ENCODE results near the gene ASAH2.
"Not testable (repeated sequence)": the region's sequence is repeated elsewhere in the genome, so short reads cannot be mapped to it uniquely, and the experiment has no call there.

The ASAH2 gene

GRCh38 chr10:50251394-50251793, at the start of gene ASAH2:
ASAH2 (minus strand) TSS chr10:50251516; CDS start chr10:50248610, 2,906 bp downstream.
- no peak for DNase-seq

- no peak for DNase-seq
Measured at GRCh38 chr10:50299948-50300669, 48.8 kb upstream of the ASAH2 start.

- no peak for DNase-seq
Measured at GRCh38 chr10:50295367-50295766, 44.1 kb upstream of the ASAH2 start.

- DNase-seq: no peak
Measured at GRCh38 chr10:50294582-50294981, 43.3 kb upstream of the ASAH2 start.

GRCh38 chr10:50293513-50294313, 42.4 kb upstream of the ASAH2 start:
- no peak for DNase-seq

- DNase-seq: no peak
Measured at GRCh38 chr10:50291261-50291850, 40.0 kb upstream of the ASAH2 start.

GRCh38 chr10:50289196-50289595, 37.9 kb upstream of the ASAH2 start:
- DNase-seq: no peak

GRCh38 chr10:50286996-50287803, 35.9 kb upstream of the ASAH2 start:
- DNase-seq: no peak

GRCh38 chr10:50286517-50286916, 35.2 kb upstream of the ASAH2 start:
- DNase-seq: no peak

GRCh38 chr10:50281967-50282522, 30.7 kb upstream of the ASAH2 start:
- no peak for DNase-seq

- DNase-seq: no peak
Measured at GRCh38 chr10:50281210-50281966, 30.1 kb upstream of the ASAH2 start.

- no peak for DNase-seq
Measured at GRCh38 chr10:50280049-50280841, 28.9 kb upstream of the ASAH2 start.

- no peak for DNase-seq
Measured at GRCh38 chr10:50279489-50279888, 28.2 kb upstream of the ASAH2 start.

- peak; percentile 65 for DNase-seq
Measured at GRCh38 chr10:50275650-50276235, 24.4 kb upstream of the ASAH2 start.

GRCh38 chr10:50272531-50272930, 21.2 kb upstream of the ASAH2 start:
- DNase-seq: no peak

GRCh38 chr10:50271564-50272250, 20.4 kb upstream of the ASAH2 start:
- DNase-seq: no peak

GRCh38 chr10:50267877-50268276, 16.6 kb upstream of the ASAH2 start:
- not testable (repeated sequence) for DNase-seq

- DNase-seq: not testable (repeated sequence)
Measured at GRCh38 chr10:50262625-50263024, 11.3 kb upstream of the ASAH2 start.

GRCh38 chr10:50260791-50261281, 9.5 kb upstream of the ASAH2 start:
- no peak for DNase-seq

- no peak for DNase-seq
Measured at GRCh38 chr10:50254479-50254878, 3.2 kb upstream of the ASAH2 start.
